ENCODE data around the gene MAN1C1.

MAN1C1 gene

GRCh38 chr1:25817840-25818501, 201.4 kb downstream of the MAN1C1 start:
- TF ChIP-seq CTCF (IDR thresholded peaks at IDR 0.05): no peak
- H3K4me3 ChIP-seq: no peak overlapping the region
- DNase-seq (ENCODE audit: low spot score): no peak
- no peak overlapping the region for H3K27ac ChIP-seq

- peak overlapping the region; percentile 92 for H3K4me3 ChIP-seq
- no peak for TF ChIP-seq CTCF (IDR thresholded peaks at IDR 0.05)
- peak overlapping the region in 1 of 2 donors; percentile 8 for H3K27ac ChIP-seq
- no peak for DNase-seq (ENCODE audit: low spot score)
Measured at GRCh38 chr1:25818569-25818968, 202.0 kb downstream of the MAN1C1 start.

- peak within 1 kb of the TSS; percentile 92 for H3K4me3 ChIP-seq
- no peak for TF ChIP-seq CTCF (IDR thresholded peaks at IDR 0.05)
- peak; percentile 88 for DNase-seq (ENCODE audit: low spot score)
- H3K27ac ChIP-seq: peak within 1 kb of the TSS; percentile 71 to 93
Measured at GRCh38 chr1:25819491-25820246, 203.1 kb downstream of the MAN1C1 start, which contains the start of gene MTFR1L. Gene MTFR1L, plus strand, starts transcription at chr1:25819954. Its CDS starts 3,151 bp downstream, at chr1:25823105.

DNA sequence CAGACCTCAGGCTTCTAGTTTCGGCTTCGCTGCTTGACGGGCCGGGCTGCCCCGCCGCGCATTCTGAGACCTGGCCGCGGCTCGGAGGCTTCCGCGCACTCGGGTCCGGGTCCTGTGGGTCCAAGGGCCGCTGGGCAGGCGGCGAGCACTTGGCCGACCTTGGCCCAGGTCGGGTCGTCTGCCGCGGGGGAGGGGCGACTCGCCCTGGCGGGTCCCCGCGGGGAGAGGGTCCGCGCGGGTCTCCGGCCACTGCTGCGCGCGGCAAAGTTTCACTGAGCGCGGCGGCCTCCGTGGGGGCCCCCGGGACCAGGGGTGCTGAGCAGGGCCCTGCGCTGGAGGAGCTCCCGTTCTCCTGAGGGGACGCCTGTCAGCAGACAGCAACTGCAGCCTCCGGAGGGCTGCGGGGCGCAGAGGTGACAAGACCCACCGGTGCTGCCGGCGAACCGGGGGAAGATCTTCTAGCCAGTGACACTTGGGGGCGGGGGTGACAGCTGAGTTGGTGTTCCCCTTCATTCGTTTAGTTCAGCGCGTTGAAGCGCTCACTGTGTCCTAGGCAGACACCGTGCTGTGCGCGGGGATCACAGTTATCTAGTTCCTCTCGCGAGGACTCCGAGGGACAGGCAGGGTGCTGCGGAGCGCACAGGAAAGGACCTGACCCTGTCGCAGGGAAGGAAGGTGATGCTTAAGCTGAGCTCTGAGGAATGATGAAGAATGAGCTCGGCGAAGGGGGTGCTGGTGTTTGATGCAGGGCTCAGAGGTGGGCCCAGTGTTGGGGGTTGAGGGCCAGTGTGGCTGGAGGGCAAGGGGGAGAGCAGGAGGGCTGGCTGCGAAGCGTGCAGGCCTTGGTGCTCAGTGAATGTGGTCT, 203.9 kb downstream of the MAN1C1 start:
- Histone ChIP-seq H3K4me3 (peak overlapping the region; percentile 92), H3K27ac (peak overlapping the region; percentile 71 to 93)
- TF ChIP-seq CTCF (IDR thresholded peaks at IDR 0.05): no peak
- peak; percentile 74 for DNase-seq (ENCODE audit: low spot score)

DNA sequence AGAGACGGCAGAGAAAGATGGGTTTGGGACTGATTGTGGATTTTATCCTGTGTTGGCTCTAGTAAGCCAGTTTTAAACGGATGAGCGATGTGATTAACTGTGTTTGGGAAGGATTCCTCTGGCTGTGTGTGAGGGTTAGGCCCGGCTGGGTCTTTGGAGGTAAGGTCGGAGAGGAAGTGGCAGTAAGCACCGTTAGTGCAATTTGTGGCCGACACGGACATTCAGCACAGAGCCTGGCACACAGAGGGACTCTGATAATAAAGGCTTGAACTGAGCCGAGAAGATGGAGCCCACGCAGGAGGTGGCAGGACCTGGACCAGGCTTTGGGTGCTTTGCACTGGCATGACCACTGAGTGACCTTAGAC, 204.5 kb downstream of the MAN1C1 start:
- no peak for TF ChIP-seq CTCF (IDR thresholded peaks at IDR 0.05)
- peak overlapping the region; percentile 92 for H3K4me3 ChIP-seq
- DNase-seq (ENCODE audit: low spot score): no peak
- H3K27ac ChIP-seq: peak overlapping the region in 1 of 2 donors; percentile 93

DNA sequence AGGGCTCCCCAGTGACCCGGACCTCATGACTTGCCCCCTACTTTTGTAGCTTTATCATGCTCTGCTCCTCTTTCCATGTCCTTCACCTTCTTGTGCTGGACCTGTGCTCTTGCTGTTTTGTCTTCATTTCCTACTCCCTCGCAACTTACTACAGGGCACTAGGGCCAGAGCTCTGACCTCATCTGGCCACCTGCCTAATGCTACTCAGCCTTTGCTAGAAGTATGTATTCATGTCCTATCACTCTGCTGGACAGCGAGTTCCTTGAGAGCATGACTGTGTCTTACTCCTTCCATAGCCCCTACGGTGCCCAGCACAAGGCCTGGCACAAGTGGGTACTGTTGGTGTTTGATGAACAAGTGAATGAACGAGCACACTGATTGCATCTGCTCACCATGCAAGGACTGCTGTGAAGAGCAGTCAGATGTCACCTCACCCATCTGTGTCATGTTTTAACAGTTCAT, 205.1 kb downstream of the MAN1C1 start:
- peak; percentile 68 for DNase-seq (ENCODE audit: low spot score)
- no peak overlapping the region for H3K27ac ChIP-seq
- TF ChIP-seq CTCF (IDR thresholded peaks at IDR 0.05): no peak
- peak overlapping the region; percentile 92 for H3K4me3 ChIP-seq

Measured in coronary artery (tissue), 2 donors.